Mucosa of rectum (tissue), 2 donors: ENCODE measurements around the gene MT1G.
"Not testable (repeated sequence)": the region's sequence is repeated elsewhere in the genome, so short reads cannot be mapped to it uniquely, and the experiment has no call there.

Experiments
- H3K27ac ChIP-seq, 2 donors: one replicate each; pipeline ENCODE4 v1.7.0; 2013; ENCODE audit warnings: inconsistent platforms in 2 of 2, low read depth in 2 of 2, low read length in 2 of 2
- H3K27me3 ChIP-seq, 2 donors: one replicate each; pipeline ENCODE4 v1.7.0; 2013; ENCODE audit warnings: low read length in 2 of 2; ENCODE audit not compliant: control insufficient read depth in 2 of 2, insufficient read depth in 2 of 2
- H3K36me3 ChIP-seq, 2 donors: one replicate each; pipeline ENCODE4 v1.7.0; 2013; ENCODE audit warnings: low read length in 2 of 2; ENCODE audit not compliant: control insufficient read depth in 2 of 2, insufficient read depth in 2 of 2
- H3K4me1 ChIP-seq, 2 donors: one replicate each; pipeline ENCODE4 v1.7.0; 2013; ENCODE audit warnings: low read length in 2 of 2, mild to moderate bottlenecking in 1 of 2; ENCODE audit not compliant: control insufficient read depth in 2 of 2, insufficient read depth in 2 of 2
- H3K4me3 ChIP-seq, 2 donors: one replicate each; pipeline ENCODE4 v1.7.0; 2013; ENCODE audit warnings: low read length in 2 of 2
- H3K9ac ChIP-seq, 2 donors: one replicate each; pipeline ENCODE4 v1.7.0; 2013; ENCODE audit warnings: low read length in 2 of 2, low read depth in 1 of 2, mild to moderate bottlenecking in 1 of 2
- H3K9me3 ChIP-seq, 2 donors: one replicate each; pipeline ENCODE4 v1.7.0; 2013; ENCODE audit warnings: low read length in 2 of 2; ENCODE audit not compliant: control insufficient read depth in 2 of 2
- donor health status: healthy.
- donor health status: Normal muscosa, but diverticular disease.

Gene MT1G

GRCh38 chr16:56630134-56630533 lies 37.7 kb downstream of the MT1G start:
- Histone ChIP-seq H3K27me3 (peaks cover 11 to 15% of the 10 kb centered on the region in 2 donors), H3K9ac (no peak overlapping the region), H3K4me3 (no peak overlapping the region), H3K36me3 (no peaks in the 10 kb centered on the region), H3K4me1 (peaks cover 5 to 24% of the 10 kb centered on the region in 2 donors), H3K27ac (no peak overlapping the region), H3K9me3 (no peaks in the 10 kb centered on the region)

DNA sequence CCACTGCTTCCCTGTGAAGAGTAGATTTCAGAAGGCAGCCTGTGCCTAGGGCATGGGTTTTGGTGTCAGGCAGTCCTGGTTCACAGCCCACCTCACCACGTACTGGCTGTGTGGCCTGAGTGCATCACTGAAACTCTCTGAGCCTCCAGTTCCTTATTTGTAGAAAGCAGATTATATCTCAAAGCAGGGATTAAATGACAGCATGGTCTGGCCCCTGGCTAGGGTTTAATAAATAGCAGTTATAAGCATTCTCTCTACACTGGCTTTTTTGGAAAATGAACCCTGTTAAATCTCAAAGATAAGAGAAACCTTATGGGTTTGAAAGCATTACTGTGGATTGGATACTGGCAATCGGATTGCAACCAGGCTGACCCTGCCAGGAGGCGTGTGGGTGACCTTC lies 38.3 kb downstream of the MT1G start:
- no peak overlapping the region for H3K27ac ChIP-seq
- H3K4me1 ChIP-seq: peaks cover 5 to 28% of the 10 kb centered on the region in 2 donors
- no peak overlapping the region for H3K4me3 ChIP-seq
- H3K36me3 ChIP-seq: no peaks in the 10 kb centered on the region
- H3K9me3 ChIP-seq: no peaks in the 10 kb centered on the region
- H3K27me3 ChIP-seq: peaks cover 7 to 9% of the 10 kb centered on the region in 2 donors
- no peak overlapping the region for H3K9ac ChIP-seq

DNA sequence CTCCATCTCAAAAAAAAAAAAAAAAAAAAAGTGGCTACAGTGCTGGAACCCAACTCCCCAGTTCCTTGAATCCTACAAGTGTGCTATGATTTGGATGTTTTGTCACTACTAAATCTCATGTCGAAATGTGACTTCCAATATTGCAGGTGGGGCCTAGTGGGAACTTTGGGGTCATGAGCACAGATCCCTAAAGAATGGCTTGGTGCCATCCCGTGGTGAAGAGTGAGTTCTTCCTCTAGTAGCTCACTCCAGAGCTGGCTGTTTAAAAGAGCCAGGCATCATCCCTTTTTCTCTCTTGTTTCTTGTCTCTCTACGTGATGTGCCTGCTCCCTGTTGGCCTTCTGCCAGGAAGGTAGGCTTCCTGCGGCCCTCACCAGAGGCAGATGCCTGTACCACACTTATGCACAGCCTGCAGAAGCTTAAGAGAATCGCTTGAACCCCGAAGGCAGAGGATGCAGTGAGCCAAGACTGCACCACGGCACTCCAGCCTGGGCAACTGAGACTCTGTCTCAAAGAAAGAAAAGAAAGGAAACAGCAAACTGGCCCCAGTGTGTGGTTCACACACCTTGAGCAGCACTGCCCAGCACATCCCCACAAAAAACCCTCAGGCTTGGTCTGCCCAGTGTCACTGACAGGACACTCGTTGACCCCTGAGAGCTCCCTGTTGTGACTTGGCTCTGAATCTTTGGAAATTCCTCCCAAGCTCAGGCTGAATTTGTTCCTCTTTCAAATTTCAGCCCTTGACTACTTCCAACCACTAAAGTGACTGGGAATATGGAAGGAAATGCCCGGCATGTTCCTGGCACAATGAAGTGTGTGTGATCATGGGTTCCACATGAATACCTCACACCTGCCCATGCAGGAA lies 39.1 kb downstream of the MT1G start:
- Histone ChIP-seq H3K4me1 (peaks cover 5 to 28% of the 10 kb centered on the region in 2 donors), H3K9me3 (no peaks in the 10 kb centered on the region), H3K27ac (no peak overlapping the region), H3K9ac (no peak overlapping the region), H3K4me3 (no peak overlapping the region), H3K36me3 (no peaks in the 10 kb centered on the region), H3K27me3 (peaks cover 7% of the 10 kb centered on the region in 2 donors)

DNA sequence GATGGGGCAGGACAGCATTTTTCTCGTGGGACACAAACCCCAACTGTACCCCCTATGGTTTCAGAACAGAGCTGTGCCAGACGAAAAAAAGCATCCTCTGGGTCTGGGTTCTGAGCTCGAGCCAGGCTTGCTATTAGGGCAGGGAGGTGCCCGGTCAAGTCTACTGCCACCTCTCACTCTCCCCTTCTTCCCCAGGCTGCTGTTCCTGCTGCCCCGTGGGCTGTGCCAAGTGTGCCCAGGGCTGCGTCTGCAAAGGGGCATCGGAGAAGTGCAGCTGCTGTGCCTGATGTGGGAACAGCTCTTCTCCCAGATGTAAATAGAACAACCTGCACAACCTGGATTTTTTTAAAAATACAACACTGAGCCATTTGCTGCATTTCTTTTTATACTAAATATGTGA lies 41.2 kb downstream of the MT1G start:
- peaks cover 2 to 21% of the 10 kb centered on the region in 2 donors for H3K4me1 ChIP-seq
- H3K9ac ChIP-seq: peak overlapping the region; percentile 92 to 97
- H3K4me3 ChIP-seq: peak overlapping the region; percentile 81 to 95
- H3K27ac ChIP-seq: peak overlapping the region; percentile 93 to 97
- H3K36me3 ChIP-seq: no peaks in the 10 kb centered on the region
- no peaks in the 10 kb centered on the region for H3K27me3 ChIP-seq
- no peaks in the 10 kb centered on the region for H3K9me3 ChIP-seq

DNA sequence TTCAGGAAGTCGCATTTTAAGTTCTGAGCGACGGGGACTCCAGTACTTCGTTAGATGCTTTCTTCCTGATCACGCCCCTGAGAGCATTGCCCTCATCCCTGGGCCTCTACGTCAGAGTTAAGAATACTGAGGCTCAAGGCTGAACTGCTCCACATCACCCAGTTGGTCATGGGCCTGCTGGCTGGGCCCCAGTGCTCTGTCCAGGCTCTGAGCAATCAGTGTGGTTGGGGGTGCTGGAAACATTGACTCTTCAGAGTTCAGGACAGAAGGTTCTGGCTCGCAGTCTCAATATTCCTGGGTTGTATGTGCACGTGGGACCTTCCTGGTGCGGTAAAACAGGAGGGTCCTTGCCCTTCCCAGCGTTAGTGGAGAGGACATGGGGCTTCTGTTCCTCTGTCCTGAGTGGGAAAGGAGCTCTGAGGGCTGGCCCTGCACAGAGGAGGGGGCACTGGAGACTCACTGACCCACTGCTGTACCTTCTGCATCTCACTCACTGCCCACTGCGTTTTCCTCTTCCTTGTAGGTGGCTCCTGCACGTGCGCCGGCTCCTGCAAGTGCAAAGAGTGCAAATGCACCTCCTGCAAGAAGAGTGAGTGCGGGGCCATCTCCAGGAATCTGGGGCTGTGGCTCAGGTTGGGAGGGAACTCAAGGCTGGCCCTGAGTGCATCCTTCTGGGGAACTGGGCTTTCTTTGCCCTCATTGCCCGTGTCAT lies 41.8 kb downstream of the MT1G start:
- Histone ChIP-seq H3K27ac (peak overlapping the region; percentile 93 to 97), H3K36me3 (no peaks in the 10 kb centered on the region), H3K27me3 (no peaks in the 10 kb centered on the region), H3K4me3 (peak overlapping the region; percentile 81 to 95), H3K9ac (peak overlapping the region; percentile 92 to 97), H3K9me3 (no peaks in the 10 kb centered on the region), H3K4me1 (peaks cover 2 to 21% of the 10 kb centered on the region in 2 donors)

DNA sequence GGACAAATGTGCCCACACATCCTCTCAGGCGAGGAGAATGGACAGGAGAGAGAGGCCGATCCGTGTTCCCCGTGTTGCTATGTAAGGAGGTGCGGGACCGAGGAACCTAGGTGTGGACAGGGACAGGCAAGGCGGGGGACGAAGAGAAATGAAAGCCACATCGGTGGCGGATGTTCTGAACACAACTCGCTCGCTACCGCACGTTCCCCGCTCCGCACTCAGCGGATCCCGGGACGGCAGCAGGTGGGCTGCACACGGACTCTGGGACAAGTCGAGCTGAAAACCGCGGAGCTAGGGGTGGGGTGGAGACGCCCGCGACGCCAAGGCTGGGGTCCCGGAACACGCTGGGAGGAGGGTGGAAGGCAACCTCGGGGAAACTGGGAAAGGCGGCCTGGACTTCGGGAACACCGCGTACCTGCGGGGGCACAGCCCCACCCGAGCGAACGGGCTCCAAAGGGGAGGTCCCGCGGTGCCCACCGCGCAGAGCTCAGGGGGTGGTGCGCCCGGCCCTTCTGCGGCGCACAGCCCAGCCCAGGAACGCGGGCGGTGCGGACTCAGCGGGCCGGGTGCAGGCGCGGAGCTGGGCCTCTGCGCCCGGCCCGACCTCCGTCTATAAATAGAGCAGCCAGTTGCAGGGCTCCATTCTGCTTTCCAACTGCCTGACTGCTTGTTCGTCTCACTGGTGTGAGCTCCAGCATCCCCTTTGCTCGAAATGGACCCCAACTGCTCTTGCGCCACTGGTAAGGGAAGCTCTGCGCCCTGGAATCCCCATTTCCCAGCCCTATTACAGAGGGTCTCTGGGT lies 42.5 kb downstream of the MT1G start, which contains the start of gene MT1E:
Gene MT1E (plus strand): TSS at position 642 of the 803 bp plus-strand sequence. CDS start 71 bp downstream, at position 713.
- Histone ChIP-seq H3K4me1 (peaks cover 2 to 21% of the 10 kb centered on the region in 2 donors), H3K36me3 (no peaks in the 10 kb centered on the region), H3K9ac (peak within 1 kb of the TSS; percentile 97), H3K9me3 (no peaks in the 10 kb centered on the region), H3K27ac (peak within 1 kb of the TSS; percentile 93 to 97), H3K27me3 (no peaks in the 10 kb centered on the region), H3K4me3 (peak within 1 kb of the TSS; percentile 81 to 95)

DNA sequence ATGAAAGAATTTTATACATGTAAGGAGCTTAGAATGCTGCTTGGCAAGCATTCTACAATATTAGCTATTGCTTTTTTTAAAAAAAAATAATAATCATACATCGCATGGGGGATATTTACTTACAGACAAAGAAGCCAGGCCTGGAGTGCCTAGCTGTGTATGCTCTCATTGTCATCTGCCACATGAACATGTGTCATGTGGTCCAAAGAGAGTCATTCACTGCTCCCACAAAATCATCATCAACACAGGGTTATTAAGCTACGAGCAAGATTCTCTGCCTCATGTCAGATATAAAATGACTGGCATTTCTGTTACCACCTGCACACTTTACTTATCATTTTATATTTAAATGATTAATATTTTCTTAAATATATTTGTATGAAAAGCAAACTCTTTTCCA lies 44.2 kb downstream of the MT1G start:
- Histone ChIP-seq H3K4me1 (peaks cover 2 to 21% of the 10 kb centered on the region in 2 donors), H3K27ac (no peak overlapping the region), H3K27me3 (no peaks in the 10 kb centered on the region)

DNA sequence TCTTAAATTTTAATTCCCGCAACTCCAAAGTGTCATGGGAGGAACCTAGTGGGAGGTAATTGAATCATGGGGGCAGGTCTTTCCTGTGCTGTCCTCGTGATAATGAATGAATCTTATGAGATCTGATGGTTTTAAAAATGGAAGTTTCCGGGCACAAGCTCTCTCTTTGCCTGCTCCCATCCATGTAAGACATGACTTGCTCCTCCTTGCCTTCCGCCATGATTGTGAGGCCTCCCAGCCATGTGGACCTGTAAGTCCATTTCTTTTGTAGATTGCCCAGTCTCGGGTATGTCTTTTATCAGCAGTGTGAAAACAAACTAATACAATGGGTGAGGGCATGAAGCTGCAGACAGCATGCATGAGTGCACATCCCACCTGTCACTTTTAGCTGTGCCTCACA lies 44.7 kb downstream of the MT1G start:
- peaks cover 2 to 21% of the 10 kb centered on the region in 2 donors for H3K4me1 ChIP-seq
- not testable (repeated sequence) for H3K27ac ChIP-seq, H3K27me3 ChIP-seq, H3K9me3 ChIP-seq, H3K9ac ChIP-seq, H3K36me3 ChIP-seq, H3K4me3 ChIP-seq

More for the DNA sequence above, 44.2 kb downstream of the MT1G start:
- H3K4me3 ChIP-seq: no peak overlapping the region
- H3K9ac ChIP-seq: no peak overlapping the region
- H3K36me3 ChIP-seq: no peaks in the 10 kb centered on the region
- no peaks in the 10 kb centered on the region for H3K9me3 ChIP-seq

DNA sequence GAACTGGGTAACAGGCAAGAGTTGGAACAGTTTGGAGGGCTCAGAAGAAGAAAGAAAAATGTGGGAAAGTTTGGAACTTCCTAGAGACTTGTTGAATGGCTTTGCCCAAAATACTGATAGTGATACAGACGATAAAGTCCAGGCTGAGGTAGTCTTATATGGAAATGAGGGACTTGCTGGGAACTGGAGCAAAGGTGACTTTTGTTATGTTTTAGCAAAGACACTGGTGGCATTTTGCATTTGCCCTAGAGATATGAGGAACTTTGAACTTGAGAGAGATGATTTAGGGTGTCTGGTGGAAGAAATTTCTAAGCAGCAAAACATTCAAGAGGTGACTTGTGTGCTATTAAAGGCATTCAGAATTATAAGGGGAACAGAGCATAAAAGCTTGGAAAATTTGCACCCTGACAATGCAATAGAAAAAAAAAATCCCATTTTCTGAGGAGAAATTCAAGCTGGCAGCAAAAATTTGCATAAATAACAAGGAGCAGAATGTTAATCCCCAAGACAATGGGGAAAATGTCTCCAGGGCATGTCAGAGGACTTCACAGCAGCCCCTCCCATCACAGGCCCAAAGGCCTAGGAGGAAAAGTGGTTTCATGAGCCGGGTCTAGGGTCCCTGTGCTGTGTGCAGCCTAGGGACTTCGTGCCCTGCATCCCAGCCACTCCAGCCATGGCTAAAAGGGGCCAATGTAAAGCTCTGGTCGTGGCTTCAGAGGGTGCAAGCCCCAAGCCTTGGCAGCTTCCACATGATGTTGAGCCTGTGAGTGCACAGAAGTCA lies 46.0 kb downstream of the MT1G start:
- H3K27ac ChIP-seq, H3K36me3 ChIP-seq: not testable (repeated sequence)

More for the DNA sequence above, 46.0 kb downstream of the MT1G start:
- not testable (repeated sequence) for H3K4me3 ChIP-seq, H3K9ac ChIP-seq, H3K27me3 ChIP-seq, H3K9me3 ChIP-seq
- peaks cover 8 to 26% of the 10 kb centered on the region in 2 donors for H3K4me1 ChIP-seq
